Activated CD8-positive, alpha-beta memory T cell treated with anti-CD3 and anti-CD28 coated beads, Interleukin-2, amount 50 U/mL, for 48 hours (primary cell): ENCODE data around the gene TAF7.
"Not testable (repeated sequence)": the region's sequence is repeated elsewhere in the genome, so short reads cannot be mapped to it uniquely, and the experiment has no call there.

Source experiments
- DNase-seq: peaks from one replicate; pipeline ENCODE4 v3.0.0-alpha.2; 2020

TAF7 gene

DNA sequence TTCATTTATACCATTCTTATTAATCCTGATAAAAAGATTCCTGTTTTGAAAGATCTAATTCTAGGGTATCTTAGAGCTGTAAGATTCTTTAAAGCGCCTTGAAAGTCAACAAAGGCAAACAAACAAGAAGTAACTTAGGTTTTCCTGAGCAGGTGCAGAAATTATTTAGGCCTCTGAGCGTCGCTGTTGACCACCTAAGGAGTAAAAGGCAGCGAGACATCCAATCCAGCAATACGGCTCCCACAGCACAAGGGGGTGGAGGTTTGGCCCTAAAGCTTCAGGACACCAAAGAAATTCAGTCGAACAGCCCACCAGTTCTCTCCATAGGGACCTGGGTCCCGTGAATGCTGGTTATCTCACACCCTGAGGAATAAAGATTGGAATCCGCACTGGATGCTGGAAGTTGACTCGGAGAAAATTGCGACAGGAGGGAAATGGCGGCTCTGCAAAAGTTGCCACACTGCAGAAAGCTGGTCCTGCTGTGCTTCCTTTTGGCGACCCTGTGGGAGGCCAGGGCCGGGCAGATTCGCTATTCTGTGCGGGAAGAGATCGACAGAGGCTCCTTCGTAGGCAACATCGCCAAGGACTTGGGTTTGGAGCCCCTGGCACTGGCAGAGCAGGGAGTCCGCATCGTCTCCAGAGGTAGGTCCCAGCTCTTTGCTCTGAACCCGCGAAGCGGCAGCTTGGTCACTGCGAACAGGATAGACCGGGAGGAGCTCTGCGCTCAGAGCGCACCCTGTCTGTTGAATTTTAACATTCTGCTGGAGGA is 18.1 kb upstream of the TAF7 start, which contains the start of gene PCDHGA2:
PCDHGA2 (plus strand) TSS at position 223 of the 769 bp plus-strand sequence.
- DNase-seq: no peak

DNA sequence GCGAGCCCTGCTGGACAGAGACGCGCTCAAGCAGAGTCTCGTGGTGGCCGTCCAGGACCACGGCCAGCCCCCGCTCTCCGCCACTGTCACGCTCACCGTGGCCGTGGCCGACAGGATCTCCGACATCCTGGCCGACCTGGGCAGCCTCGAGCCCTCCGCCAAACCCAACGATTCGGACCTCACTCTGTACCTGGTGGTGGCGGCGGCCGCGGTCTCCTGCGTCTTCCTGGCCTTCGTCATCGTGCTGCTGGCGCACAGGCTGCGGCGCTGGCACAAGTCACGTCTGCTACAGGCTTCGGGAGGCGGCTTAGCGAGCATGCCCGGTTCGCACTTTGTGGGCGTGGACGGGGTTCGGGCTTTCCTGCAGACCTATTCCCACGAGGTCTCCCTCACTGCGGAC is 12.0 kb upstream of the TAF7 start:
- not testable (repeated sequence) for DNase-seq

DNA sequence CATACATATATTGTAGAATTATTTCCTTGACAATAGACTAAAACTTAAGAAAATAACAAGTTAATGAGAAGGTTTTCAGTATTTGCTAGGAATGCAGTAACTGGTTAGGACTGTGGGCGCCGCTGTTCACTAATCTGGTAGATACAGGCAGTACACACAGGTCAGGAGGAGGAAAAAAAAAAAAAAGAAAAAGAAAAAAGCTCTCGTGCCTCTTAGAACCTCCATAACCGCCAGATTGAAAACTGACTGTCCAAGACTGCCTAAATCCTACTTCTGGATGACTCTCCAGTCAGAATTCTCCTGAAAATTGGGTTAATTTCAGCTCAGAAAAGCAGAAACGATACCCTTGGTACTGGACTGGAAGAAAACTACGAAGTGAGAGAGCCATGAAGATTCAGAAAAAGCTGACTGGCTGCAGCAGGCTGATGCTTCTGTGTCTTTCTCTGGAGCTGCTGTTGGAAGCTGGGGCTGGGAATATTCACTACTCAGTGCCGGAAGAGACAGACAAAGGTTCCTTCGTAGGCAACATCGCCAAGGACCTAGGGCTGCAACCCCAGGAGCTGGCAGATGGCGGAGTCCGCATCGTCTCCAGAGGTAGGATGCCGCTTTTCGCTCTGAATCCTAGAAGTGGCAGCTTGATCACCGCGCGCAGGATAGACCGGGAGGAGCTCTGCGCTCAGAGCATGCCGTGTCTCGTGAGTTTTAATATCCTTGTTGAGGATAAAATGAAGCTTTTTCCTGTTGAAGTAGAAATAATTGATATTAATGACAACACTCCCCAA is 9.9 kb upstream of the TAF7 start, which contains the start of gene PCDHGA1:
PCDHGA1 (plus strand) TSS at position 216 of the 782 bp plus-strand sequence.
- DNase-seq: no peak

DNA sequence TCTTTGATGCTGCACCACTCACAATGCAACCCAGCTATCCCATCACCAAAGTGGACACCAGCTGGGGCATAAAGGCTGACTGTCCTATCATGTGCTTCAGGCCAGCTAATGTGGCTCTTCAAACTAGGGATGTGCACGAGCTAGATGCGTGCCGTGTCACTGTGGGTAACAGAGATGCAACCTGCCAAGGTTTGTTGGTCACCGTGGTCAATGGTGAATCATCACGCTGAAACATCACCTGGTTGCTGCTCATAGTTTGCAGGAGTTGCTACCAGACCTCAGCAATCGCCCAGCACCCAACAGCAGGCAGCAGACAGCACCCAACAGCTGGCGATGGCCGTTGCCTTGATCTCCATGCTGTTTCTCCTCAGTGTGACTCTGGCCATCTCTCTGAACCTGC is 7.6 kb upstream of the TAF7 start:
- DNase-seq: no peak

DNA sequence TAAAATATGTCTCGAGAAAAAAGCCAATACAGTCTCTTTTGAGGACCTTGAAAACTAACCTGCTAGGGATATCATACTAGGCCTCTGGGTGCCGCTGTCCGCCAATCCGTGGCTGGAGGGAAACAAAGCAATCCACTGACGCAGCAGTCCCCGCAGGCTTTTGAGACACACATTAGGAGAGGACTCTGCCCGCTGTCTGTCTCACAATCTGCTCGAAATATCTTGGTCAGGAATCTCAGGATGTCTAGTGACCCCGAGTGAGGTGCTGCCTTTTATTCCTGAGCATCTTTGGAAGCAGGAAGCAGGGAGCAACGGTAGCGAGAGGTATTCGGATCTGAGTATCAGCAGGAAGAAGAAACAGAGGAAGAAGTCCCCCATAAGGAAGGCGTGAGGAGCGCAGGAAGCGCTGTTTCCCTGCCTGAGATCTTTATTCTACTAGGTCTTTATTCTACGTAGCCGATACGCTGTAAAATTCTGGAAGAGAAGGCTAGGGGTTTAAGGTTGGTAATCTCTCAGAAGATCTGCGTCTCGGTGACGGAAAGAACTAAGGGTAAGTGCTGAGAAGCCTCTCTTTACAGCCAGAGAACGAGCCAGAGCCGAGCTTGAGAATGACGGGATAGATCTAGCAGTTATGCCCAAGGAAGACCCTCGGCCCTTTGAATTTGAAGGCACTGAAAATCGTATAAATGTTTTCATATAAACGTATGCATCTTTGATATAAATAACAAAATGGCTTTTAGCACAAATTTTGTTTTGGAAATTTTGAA is 5.7 kb upstream of the TAF7 start:
- peak; percentile 68 for DNase-seq

DNA sequence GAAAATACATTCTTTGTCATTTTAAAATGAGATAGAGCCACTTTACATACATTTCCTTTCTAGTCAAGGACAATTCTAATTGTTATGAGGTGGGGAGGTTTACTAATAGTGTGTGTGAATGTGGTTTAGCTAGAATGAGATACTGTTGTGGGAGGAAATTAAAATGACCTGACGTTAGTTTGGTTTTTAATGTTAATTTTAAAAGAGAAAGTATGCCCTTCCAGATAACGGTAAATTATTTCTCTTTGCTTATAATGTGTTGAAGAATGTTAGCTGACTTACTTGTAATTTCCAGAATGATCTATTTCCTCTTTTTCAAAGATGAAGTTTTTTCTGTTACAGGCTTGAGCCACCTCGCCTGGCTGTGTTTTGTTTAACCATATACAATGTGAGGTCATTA is 1.7 kb upstream of the TAF7 start:
- no peak for DNase-seq

DNA sequence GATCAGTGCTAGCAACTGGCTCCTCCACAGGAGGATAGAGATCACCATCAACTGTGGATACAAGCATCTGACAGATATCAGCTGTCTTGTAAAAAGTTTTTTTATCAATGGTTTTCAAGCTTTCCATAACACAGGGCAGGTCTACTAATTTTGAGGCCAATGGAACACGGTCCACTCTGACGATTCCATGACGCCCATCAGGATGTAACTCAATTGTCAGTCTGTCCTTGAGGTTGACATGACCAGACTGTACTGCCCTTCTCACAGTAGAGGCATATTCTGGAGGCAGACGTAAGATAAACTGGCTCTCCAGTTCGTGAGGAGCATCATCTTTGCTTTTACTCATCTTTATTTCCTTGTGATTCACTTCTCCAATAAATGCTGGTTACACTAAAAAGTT is 885 bp downstream of the TAF7 start:
- no peak for DNase-seq

DNA sequence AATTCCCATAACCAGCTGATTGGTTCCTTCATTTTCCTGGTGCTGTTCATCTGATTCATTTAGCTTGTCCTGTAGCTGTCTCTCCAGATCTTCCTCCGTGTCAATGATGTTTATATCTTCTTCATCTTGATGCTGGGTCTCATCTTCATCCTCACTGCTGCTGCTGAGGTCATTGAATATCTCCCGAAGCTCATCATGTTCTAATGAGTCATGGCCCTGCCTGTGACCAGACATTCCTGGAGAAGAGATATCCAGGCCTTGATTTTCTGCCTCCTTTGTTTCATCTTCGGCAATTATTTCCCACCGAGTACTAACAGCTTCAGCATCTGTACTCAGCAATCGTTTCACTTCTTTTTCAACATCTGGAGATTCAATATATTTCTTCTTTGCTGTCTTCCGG is 1.4 kb downstream of the TAF7 start:
- no peak for DNase-seq

DNA sequence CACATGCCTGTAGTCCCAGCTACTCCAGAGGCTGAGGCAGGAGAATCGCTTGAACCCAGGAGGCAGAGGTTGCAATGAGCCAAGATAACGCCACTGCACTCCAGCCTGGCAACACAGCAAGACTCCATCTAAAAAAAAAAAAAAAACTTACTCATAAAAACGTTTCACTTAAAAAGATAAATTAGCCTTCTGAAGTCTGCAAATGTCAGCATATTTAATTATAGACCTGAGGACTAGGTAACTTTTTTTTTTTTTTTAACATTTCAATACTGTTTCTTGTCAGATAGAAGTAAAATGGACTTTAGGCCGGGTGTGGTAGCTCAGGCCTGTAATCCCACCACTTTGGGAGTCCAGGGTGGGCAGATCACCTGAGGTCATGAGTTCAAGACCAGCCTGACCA is 3.6 kb downstream of the TAF7 start:
- not testable (repeated sequence) for DNase-seq

DNA sequence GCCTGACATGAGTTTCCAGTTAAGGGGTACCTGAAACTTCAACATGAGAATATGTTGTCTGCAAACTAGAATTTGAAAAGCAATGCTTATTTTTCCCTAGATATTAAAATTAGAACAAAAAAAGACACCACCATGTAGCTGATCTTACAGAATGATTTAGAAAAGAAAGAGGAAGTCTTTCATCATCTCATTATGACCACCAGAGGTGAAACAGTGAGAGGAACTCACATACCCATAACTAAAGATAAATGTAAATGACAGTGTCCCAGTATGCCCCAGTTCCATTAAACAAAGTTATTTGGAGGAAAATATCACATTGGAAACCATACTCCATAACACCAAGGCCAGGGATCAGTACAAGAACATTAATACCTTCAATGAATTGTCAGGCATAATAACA is 6.9 kb downstream of the TAF7 start:
- no peak for DNase-seq

DNA sequence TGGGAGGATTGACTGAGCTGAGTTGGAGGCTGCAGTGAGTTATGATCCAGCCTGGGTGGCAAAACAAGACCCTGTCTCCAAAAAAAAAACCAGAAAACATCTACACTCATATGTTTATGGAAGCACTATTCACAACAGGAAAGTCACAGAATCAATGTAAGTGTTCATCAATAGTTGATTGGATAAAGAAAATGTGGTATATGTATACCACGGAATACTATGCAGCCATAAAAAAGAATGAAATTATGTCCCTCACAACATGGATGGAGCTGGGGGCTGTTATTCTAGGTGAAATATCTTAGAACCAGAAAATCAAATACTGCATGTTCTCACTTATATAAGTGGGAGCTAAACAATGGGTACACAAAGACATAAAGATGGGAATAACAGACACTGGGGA is 14.0 kb downstream of the TAF7 start:
- DNase-seq: no peak

DNA sequence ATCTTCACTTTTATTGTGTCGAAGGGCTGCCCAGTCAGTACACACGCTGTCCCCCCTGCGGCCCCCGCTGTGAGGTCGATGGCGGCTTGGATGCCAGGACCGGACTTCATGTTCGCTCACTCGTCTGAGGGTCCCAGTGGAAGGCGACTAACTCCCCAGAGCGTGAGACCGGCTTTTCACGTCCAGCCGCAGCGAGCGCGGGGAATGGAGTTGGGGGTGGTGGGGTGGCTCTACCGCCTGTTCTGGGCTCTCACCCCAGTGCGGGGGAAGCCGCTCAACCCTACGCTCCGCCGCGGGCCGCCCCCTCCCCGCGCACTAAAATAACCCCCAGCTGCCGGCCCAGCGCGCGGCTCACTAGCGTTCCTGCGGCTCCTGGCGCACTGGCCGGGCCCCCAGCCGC is 16.8 kb downstream of the TAF7 start, which contains the start of gene SLC25A2:
SLC25A2 (minus strand) TSS at position 294 of the 400 bp plus-strand sequence; CDS start at position 110, 184 bp downstream.
- DNase-seq: no peak

DNA sequence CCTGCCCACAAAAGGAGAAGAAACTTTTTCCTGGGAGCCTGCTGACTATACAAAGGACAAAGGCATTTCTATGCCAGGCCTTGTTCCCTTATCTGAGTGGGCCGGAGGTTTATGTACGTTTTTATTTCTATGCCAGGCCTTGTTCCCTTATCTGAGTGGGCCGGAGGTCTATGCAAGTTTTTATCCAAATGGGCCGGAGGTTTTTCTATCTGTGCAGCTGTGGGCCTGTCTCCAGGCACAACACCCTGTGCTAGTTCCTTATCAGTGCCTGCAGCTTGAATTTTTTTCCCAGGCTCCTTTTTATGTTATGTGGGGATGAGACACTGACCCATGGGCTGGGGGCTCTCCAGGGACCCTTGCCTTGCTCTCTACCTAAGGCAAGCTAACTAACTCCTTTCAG is 22.2 kb downstream of the TAF7 start:
- DNase-seq: no peak

DNA sequence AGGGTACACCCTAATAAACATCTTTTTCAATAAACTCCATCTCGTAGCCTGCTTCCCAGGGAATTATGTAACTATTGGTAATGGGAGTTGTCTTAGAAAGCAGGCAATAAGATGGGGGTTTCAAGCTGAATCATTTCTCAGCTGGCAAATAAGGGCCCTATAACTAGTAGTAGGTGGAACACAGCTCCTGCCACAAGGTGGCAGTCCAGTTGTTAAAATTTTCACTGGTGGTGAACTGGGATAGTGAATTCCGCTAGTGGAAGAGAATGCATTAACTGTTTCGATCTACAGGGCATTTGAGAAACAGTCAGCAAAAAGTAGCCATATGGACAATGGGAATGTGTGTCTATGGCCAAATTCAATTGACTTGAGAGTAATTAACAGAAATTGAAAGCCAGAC is 47.7 kb downstream of the TAF7 start:
- DNase-seq: no peak

DNA sequence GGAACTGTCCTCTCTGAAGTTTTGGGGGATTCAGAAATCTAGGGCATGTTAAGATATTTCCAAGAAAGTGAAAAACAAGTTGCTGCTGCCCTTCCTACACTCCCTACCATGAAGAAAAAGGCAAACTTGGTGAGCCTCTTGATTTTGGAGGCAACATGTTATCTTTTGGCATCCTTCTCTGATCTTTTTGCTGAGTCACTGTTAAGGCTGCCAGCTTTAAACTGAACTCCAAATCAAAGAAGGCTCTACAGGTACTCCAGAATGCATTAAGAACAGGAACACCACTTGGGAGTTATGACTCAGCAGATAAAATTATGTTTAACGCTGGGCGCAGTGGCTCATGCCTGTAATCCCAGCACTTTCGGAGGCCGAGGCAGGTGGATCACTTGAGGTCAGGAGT is 51.4 kb downstream of the TAF7 start:
- no peak for DNase-seq
